Hindlimb muscle (tissue), 1 donor: Measurements from ENCODE around the gene CRYGD. TPM values are rescaled to one million over a fixed set of nuclear protein-coding genes. Genes with fewer than 3 reads are reported as not detected.
"Not testable (repeated sequence)": the region's sequence is repeated elsewhere in the genome, so short reads cannot be mapped to it uniquely, and the experiment has no call there.

Source experiments
- DNase-seq: peaks from one replicate; pipeline ENCODE4 v3.0.0-alpha.2; 2013
- polyA plus RNA-seq: library from polyadenylated mRNA; unstranded; fragments of 120-200 nt; gene quantifications from one replicate; pipeline ENCODE4 v1.2.1, GENCODE V29; 2013; ENCODE audit not compliant: insufficient read length

Gene CRYGD
- polyA plus RNA-seq, 1 donor: not detected

DNA sequence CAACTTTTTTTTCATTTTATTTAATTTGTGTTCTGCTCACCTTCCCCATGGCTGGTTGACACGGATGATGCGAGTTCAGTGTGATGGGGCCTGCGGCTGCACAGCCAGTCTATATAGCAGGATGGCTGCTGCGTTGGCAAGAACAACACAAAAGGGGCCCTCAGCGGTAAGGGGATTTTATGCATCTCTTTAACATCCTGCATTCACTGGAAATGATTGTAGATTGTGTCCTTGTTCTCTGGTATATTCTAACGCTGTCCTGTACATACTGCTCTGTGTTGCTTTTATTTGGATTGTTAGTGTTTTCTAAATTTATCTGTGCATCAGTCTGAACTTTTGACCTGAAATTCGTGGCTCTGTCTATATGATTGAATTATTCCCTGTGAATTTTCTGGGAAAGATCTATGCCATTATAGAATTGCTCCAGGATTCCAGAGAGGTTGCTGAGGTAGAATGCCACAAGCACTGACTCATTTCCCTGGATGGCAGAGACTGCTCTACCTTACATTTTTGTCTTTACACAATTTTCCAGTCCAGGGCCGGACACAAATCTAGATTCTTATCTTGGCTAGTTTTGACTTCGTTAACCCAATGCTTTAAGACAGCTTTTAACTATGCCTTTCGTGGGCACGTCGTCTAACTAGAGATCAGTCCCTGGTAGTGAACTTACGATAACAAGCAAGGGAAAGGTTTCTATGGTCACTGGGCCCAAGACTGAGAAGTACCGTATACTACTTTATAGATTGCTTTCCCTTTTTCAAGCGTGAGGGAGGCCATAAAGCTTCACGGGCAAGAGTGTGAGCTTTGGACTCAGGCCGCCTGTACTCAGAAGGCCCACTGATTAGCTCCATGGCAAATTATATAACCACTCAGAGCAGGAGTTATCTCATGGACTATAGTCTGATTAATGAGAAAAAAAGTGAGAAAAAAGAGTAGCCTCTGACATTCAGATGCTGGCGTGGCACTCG, 5.7 kb upstream of the CRYGD start, which contains the start of gene CRYGC:
TSS of gene CRYGC (minus strand) at position 85 of the 968 bp plus-strand sequence. CDS start at position 49, 36 bp downstream.
- no peak for DNase-seq

DNA sequence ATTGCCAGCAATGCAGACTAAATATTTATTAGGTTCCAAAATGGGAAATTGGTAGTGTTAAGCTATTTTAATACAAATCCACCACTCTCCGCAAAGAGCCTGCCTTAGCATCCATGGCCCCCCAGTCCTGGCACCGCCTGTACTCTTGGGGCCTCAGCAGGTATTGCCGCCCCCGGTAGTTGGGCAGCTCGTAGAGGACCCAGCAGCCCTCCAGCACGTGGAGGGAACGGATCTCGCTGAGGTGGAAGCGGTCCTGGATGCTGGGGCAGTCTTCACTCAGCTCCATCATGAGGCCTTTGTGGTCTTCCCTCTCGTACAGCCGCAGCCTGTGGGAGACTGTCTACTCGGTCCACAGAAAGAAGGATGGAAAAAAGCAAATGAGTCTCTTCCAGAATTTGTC, 3.8 kb upstream of the CRYGD start:
- no peak for DNase-seq

DNA sequence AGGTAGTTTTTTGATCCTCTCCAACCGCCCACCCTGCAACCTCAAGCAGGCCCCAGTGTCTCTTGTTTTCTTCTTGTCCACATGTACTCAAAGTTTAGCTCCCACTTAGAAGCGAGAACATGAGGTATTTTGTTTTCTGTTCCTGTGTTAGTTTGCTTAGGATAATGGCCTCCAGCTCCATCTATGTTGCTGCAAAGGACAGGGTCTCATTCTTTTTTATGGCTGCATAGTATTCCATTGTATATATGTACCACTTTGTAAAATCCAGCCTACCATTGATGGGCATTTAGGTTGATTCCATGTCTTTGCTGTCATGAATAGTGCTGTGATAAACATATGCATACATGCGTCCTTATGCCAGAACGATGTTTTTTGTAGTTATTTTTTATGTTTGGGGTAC, 2.8 kb upstream of the CRYGD start:
- DNase-seq: no peak

DNA sequence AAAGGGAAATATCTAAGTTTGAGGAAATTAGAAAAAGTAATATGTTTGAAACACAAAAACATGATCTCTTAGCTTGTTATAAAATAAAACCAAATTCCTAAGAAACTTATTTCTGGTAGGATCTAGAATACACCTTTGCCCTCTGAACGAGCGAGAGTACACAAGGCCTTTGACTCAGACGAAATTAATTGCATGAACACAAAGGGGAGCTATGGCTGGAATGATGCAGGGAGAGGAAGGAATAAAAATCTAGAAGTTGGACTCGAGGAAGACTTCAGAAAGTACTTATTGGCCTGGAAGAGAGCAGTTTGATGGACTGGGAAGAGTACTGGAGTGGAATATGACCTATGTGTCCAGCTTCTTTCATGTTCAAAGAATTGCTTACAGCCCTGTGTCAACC, 927 bp upstream of the CRYGD start:
- DNase-seq: no peak

DNA sequence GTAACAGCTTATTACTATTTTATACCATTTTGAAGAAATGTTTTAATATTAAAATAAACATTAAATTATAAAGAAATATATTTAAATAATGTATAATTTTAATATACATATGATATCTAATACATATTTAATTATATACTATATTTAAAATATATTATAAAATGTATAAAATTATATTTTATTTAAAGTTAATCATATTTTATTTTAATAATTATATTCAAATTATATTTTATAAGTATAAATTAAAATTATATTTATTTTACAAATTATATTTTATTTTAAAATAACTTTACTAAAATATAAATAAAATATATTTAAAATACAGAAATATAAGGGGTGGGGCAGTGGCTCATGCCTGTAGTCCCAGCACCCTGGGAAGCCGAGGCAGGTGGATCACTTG, 2.1 kb downstream of the CRYGD start:
- no peak for DNase-seq

DNA sequence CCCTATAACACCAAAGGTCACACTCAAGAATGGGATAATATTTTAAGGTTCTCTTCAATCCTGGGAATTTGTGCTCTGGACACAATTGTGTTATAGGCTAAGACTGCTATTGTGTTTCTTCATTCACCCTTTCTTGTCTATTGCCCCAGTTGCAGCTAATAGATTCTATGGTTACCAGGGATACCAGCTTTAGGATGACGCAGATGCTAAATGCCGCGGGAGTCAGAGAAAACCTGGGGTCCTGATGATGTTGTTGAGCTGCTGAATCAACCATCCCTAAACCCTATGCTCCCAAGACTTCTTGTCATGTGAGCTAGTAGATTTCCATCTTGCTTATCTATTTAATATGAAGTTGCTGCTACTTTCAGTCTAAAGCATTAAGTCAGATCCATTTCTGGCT, 5.4 kb downstream of the CRYGD start:
- DNase-seq: no peak

DNA sequence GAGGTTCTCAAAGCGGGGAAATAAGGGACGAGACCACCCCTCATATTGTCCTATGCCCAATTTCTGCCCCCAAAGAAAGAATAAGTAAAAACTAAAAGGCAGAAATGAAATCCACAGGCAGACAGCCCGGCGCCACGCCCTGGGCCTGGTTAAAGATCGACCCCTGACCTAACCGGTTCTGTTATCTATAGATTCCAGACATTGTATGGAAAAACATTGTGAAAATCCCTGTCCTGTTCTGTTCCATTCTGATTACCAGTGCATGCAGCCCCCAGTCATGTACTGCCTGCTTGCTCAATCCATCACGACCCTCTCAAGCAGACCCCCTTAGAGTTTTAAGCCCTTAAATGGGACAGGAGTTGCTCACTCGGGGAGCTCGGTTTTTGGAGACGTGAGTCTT, 6.9 kb downstream of the CRYGD start:
- DNase-seq: not testable (repeated sequence)

DNA sequence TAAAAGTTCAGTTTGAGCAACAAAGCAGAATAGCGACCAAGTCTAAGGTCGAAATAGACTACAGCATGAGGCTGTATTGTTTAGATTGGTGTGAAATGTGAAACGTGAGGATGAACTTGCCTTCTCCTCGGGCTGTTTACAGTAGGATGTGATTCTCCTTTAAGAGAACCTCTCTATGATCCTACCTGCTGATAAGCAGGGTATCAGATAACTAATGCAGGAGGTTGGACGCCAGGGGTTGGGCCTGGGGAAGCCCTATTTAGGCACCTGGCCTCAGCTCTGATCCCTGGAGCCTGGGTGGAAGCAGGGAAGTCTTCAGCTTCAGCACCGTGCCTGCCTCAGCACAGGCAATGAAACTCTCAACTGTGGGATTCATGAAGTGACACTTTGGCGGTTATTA, 11.4 kb downstream of the CRYGD start:
- no peak for DNase-seq

DNA sequence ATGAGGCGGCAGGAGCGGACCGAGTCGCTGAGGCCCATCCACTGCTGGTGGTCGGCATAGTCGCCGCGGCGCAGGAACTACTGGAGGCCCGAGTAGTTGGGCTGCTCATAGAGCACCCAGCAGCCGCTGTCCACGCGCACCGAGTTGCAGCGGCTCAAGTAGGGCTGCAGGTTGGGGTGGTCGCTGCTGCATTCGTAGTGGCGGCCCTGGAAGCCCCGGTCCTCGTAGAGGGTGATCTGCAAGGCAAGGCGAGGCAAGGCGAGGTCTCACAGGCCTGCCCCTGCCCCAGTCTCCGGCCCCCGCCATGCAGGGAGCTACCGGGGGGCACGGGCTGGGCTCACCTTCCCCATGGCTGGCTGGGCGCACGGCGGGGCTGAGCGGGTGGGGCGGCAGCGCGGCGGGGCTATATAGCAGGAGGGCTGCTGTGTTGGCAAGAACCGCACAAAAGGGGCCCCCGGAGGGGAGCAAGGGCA, 12.0 kb downstream of the CRYGD start:
- not testable (repeated sequence) for DNase-seq

DNA sequence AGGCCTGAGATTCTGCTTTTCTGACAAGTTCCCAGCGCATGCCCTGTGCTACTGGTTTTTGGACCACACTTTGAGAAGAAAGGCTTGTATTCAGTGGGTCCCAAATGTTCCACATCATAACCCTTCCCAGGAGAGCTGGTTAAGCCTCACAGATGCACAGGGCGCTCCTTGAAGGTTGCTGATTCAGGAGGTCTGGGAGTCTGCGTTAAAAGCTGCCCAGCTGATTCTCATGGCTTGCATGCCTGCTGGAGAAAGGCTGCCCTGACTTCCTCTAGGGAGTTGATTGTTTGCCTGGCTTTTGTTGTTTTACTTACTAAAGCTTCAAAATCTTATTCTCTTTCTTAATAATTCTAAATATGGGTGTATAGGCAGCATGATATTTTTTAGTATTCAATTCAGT, 20.7 kb downstream of the CRYGD start:
- no peak for DNase-seq

DNA sequence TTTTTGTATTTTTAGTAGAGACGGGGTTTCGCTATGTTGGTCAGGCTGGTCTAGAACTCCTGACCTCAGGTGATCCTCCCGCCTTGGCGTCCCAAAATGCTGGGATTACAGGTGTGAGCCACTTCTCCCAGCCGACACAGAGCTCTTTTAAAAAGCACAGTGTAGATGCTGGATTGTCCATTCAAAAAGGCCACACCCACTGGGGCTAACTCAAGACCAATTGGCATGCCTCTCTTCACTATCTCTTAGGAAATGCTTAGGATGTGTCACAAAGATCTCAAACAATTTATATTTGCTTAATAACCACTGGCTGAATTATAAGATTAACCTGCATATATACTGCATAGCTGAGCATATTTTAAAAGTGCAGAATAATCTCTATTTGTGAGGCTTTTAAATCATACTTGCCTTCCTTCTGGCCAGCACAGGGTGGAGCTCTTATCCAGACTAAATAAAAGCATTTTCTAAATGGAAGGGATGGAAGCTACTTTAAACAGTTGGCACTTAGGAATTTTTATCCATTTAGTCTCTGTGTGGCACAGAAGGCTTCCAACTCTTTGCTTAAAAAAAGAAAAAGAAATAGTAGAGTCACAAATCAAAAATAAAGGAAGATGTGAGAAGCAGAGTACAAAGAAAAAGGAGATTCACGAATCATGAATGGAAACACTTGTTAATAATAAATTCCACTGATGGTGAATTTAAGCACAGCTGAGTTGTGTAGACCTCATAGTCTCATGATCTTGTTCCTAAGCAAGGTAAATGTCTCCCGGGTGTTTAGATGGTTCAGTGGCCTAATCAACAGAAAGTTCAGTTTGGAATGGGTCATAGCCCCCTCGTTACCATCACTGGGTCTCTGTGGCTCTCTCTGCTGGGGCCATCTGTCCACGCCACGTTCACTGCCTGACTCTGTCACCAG, 22.4 kb downstream of the CRYGD start:
- no peak for DNase-seq

DNA sequence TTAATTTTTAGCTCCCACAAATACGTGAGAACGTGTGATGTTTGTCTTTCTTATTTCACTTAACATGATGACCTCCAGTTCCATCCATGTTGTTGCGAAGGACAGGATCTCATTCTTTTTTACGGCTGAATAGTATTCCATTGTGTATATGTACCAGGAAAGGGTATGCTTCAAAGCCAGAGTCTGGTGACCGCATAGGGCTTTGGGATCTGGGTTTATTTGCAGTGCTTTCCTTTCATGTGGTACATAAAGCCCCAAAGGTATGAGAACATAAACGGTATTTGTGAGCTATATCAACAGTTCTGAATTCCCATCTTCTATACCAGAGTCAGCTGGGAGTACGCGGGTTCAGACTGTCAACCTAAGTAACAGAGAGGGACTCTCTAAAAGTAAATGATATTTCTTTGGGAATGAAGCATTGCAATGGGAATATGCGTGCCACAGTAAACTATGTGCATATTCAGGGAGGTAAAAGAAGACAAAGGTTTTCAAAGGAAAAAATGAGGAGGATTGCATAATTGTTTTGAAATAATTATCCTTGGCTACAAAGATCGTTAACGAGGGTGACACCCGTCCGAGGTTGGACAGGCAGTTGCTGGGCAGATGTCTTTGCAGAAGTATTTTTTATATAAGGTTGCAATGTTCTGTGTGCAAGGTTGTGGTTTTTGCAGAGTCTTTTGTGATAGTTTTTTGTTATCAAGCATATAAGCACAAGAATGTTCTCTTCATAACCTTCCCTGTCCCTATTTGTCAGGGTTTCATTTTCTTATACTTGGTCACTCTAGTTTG, 24.4 kb downstream of the CRYGD start:
- no peak for DNase-seq

DNA sequence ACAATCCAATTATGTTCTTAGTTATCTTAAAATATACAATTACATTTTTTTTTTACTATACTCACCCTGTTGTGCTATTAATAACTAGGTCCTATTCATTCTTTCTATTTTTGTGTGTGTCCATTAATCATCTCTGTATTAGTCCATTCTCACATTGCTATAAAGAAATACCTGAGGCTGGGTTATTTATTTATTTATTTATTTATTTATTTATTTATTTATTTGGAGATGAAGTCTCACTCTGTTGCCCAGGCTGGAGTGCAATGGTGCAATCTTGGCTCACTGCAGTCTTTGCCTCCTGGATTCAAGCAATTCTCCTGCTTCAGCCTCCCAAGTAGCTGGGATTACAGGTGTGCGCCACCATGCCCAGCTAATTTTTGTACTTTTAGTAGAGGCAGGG, 25.6 kb downstream of the CRYGD start:
- DNase-seq: not testable (repeated sequence)

DNA sequence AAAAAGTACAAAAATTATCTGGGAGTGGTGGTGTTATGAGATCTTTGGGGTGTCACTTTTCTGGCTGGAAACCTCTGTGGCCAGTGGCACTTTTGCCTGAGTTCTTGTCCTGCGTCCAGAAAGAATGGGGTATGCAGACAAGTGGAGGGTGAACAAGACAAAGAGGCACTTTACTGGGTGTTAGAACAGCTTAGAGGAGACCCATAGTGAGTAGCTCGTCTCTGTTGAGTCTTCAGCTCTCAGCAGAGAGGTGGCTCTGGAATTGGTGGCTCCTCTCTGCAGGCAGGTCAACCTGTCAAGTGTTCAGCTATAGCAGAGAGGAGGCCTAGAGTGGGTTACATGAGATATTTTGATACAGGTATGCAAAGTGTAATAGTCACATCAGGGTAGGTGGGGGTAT, 26.1 kb downstream of the CRYGD start:
- DNase-seq: no peak

DNA sequence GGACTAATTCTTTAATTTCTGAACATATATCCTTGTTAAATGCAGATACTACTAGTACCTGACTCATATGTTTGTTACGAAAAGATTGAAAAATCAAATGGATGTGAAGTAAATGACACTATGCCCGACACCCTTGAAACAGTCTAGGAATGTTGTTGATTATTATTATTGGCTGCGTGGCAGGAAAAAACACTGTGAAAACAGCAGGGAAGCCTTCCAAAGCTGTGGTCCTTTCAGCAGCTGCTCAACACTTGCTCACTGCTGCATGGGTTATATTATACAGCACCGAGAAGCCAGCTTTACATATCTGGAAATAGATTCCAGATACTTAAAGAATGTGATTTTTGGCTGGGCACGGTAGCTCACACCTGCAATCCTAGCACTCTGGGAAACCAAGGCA, 26.5 kb downstream of the CRYGD start:
- DNase-seq: no peak

DNA sequence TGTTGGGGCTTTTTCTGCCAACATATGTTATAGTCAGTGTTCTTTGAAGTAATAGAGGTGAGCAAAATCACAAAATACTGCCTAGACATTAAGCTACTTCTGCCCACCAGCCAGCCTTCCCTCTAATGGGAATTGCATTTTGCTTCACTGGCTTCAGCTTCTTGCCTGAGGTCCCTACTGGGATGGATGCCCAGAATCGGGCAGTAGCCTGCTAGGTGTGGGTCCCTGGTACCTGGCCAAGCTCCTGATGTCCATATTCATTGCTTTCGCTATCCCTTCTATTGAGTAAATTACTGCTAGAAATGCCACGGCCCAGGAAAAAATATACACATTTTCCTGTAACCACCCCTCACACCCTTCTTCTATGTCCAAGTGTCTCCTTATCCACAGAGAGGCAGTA, 27.0 kb downstream of the CRYGD start:
- no peak for DNase-seq

DNA sequence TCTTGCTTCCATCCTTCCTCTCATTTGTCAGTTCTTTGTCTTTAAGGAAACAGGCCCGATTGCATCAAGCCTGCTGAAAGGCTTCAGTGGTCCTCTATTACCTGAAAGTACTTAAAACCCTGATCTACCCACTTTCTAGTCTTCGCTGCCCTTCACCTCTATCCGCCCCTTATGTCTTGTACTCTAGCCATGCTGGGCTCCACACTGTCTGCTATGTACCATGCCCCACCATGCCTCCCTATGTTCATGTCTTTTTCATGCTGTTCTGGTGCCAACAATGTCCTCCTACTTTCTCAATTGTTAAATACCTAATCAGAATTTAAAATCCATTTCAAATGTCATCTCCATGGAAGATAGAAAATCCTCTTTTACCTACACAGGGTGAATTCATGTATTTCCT, 28.2 kb downstream of the CRYGD start:
- no peak for DNase-seq

DNA sequence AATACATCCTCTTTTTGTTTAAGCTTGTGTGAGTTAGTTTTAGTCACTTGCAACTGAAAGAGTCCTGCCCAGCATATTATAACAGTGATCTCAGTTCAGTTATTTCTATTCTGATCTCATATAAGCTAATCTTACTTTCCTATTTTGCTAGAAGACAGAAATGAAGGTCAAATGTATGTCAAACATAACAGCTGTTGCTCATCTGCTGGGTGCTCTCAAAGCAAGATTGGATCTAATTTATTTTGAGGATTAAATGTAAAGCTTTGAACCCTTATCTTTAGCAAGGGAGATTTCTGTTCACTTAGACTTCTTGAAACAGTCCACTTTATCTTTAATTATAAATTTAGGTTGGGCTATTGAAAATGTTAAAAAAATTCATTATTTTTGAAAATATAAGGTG, 31.2 kb downstream of the CRYGD start:
- no peak for DNase-seq

DNA sequence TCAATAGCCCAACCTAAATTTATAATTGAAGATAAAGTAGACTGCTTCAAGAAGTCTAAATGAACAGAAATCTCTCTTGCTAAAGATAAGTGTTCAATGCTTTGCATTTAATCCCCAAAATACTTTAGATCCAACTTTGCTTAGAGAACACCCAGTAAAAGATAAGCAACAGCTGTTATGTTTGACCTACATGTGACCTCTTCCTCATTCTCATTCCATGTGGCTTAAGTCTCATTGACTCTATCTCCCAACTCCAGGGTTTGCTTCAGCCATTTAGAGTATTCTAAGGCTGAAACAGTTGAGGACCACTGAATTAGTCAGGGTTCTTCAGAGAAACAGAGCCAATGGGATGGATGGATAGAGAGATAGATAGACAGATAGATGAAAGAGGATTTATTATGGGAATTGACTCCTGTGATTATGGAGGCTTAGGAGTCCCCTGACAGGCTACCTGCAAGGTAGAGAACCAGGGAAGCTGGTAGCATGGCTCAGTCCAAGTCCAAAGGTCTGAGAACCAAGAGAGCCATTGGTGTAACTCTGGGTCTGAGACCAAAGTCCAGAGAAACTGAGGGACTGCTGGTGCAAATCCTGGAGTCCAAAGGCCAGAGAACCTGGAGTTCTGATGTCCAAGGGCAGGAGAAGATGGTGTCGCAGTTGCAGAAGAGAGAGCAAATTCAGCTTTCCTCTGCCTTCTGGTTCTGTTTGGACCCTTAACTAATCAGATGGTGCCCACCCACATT, 32.1 kb downstream of the CRYGD start:
- no peak for DNase-seq

DNA sequence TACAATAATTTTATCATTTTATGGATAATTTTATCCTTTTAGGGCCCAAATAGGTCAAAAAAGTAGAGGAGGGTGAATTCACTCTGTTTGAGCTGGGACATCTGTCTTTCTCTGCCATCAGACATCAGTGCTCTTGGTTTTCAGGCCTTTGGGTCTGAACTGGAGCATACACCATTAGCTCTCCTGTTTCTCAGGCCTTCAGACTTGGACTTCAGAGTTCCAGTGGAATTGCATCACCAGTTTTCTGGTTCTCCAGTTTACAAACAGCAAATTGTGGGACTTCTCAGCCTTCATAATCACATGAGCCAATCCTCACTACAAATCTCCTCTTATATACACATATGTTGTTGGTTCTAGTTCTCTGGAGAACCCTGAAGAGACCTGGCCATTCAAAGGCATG, 33.9 kb downstream of the CRYGD start:
- DNase-seq: no peak

DNA sequence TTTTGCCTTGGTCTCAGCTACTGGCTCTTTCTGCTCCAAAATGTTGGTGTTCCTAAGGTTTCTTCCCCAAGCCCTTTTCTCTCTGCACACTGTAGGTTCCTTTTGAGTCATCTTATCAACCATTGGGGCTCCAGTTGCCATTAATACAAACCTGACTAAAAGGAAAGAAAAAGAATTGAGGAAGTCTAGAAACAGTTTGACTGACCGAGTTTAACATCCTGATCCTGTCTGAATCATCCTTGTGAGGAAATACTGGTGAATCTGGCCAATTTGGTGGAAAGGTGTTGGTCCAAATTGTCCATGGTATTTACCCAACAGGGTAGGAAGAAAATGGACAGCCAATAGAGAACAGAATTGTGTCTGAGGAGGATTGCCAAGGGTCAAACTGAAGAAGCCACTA, 38.3 kb downstream of the CRYGD start:
- DNase-seq: no peak

DNA sequence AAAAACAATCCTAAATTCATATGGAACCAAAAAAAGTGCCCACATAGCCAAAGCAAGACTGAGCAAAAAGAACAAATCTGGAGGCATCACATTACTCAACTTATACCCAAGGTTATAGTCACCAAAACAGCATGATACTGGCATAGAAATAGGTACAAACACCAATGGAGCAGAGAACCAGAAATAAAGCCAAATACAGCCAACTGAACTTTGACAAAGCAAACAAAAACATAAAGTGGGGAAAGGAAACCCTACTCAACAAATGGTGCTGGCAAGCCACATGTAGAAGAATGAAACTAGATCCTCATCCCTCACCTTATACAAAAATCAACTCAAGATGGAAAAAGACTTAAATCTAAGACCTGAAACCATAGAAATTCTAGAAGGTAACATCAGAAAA, 40.5 kb downstream of the CRYGD start:
- no peak for DNase-seq
